D721Med (cell line): ENCODE data around the gene SLC26A6.

ENCODE experiments used
- DNase-seq: peaks from one replicate; pipeline ENCODE4 v3.0.0; 2011; ENCODE audit warnings: low spot score; ENCODE audit not compliant: insufficient read length
- FAIRE-seq: peaks from 2 replicates; lab custom pipeline; 2011; peaks lifted over from hg19 to GRCh38; lab: Jason Lieb, UNC
- TF ChIP-seq, protein P1 (sequence below): IDR thresholded peaks from 2 replicates; pipeline ENCODE4 v1.5.1; 2012; ENCODE audit warnings: mild to moderate bottlenecking, control low read depth; ENCODE audit not compliant: insufficient read depth; ENCODE audit errors: missing control alignments

SLC26A6 gene

DNA sequence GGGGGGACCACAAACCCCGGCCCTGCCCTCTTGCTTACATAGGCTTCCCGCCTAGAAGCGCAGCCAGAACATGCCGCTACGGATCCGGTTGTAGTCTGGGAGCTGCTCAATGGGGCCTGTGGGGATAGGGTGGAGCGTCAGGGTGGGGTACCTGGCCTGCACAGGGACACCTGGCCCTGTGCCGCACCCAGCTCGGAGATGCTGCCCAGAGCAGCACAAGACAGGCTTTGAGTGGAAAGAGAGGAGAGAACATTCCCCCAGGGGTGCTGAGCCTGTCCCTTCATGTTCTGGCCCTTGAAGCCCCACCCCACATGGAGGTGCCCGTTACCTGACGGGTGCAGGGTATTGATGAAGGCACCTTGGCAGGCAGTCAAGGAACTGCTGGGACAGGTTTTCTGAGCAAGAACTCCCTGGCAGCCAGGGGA is 36.2 kb downstream of the SLC26A6 start:
- DNase-seq (no peak), FAIRE-seq (no peak)
- TF ChIP-seq, protein P1, sequence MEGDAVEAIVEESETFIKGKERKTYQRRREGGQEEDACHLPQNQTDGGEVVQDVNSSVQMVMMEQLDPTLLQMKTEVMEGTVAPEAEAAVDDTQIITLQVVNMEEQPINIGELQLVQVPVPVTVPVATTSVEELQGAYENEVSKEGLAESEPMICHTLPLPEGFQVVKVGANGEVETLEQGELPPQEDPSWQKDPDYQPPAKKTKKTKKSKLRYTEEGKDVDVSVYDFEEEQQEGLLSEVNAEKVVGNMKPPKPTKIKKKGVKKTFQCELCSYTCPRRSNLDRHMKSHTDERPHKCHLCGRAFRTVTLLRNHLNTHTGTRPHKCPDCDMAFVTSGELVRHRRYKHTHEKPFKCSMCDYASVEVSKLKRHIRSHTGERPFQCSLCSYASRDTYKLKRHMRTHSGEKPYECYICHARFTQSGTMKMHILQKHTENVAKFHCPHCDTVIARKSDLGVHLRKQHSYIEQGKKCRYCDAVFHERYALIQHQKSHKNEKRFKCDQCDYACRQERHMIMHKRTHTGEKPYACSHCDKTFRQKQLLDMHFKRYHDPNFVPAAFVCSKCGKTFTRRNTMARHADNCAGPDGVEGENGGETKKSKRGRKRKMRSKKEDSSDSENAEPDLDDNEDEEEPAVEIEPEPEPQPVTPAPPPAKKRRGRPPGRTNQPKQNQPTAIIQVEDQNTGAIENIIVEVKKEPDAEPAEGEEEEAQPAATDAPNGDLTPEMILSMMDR: no peak

DNA sequence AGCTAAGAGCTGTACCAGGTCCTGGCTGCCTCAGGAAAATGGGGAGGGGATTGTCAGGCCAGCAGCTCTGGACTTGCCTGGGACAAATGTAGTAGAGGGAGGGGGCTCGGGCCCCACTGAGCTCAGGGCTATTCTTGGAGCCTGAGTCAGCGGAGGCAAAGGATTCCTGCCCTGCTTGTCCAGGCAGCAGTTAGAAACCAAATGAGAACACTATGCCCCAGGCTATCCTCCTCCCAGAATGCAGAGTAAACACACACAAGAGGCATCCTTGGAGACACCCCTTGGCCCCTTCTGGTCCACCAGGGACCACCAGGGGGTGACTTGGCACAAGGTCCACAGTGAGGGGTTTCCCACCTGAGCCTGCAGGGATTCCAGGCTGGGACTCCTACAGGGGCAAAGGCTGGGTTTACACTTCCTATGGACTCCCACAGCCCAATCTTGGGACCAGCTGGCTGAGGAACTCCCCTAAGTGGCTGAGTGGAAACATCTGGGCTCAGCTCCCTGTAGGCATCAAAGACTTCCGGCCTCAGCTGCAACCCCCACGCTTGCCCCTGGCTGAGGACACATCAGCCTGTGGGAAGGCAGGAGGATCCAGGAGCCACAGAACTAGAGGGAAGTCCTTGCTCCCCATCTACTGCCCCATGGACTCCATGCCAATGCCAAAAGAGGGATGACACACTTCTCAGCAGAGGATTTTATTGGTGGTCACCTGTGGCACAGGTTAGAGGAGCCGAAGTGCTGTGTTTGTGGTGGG is 36.8 kb downstream of the SLC26A6 start:
- TF ChIP-seq, protein P1: no peak
- DNase-seq (no peak), FAIRE-seq (no peak)

DNA sequence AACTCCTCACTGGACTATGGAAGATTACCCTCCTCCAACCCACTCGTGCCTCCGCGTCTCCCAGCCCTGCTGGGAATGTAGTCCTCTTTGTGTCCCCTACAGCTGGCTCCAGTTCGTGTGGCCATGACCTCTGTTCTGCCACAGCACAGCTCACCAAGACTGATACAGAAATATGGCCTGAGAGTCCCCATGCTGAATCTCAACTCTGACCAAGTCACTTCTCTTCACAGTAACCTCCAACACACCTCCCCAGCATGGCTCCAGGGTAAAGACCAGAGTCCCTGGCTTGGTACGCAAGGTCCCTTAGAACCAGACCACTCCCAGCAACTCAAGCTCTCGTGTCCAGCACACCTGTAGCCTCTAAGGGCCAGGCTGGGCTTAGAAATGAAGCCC is 37.9 kb downstream of the SLC26A6 start:
- DNase-seq: no peak
- TF ChIP-seq, protein P1: no peak
- no peak for FAIRE-seq

DNA sequence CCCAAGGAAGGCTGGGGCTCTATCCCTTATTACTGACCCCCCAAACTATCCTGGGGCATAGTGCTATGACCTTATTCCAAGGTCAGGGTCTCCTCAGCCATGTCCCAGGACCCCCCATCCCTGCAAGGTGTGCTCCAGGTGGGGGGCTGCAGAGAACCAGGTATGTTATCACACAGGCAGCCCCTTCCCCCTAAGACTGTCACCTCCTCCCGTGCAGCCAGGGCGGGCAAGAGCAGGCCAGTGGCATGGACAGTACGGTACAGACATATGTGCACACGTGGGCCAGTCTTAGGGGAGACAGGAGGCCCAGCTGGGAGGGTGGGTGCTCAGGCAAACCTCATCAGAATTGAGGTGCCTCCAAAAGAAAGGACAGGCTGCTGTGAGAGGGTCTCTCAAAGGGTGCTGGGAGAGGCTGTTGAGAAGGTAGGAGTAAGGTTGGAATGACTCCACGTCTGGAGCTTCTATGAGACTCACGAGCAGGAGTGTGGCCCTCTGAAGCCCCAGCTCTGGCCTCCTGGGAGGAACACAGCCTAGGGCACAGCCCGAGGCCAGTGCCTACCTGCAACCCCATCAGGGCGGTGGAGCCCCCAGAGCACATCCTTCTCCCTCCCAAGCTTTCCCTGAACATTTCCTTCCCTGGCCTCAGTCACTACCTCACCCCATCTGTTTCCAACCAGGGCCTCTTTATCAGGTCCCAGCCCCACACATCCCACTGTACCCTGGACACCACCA is 38.4 kb downstream of the SLC26A6 start:
- TF ChIP-seq, protein P1: no peak
- no peak for DNase-seq
- no peak for FAIRE-seq

DNA sequence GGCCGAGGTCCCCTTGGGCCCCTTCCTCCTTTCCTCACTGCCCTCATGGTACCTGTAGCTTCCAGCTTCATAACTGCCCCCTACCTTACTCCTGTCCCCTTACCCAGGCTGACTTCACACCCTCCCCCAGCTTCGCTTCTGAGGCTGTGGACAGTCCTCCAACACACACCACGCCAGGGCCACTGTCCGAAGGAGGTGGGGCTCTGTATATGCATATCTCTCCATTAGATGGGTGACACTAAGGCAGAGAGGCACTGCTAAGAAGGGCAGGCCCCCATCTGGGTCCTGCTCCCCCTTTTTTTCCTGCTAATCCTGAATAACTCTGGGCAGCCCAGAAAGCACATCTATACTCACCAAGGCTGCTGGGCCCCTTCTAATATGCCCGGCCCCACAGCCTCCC is 39.1 kb downstream of the SLC26A6 start:
- no peak for DNase-seq
- no peak for FAIRE-seq
- TF ChIP-seq, protein P1: no peak

DNA sequence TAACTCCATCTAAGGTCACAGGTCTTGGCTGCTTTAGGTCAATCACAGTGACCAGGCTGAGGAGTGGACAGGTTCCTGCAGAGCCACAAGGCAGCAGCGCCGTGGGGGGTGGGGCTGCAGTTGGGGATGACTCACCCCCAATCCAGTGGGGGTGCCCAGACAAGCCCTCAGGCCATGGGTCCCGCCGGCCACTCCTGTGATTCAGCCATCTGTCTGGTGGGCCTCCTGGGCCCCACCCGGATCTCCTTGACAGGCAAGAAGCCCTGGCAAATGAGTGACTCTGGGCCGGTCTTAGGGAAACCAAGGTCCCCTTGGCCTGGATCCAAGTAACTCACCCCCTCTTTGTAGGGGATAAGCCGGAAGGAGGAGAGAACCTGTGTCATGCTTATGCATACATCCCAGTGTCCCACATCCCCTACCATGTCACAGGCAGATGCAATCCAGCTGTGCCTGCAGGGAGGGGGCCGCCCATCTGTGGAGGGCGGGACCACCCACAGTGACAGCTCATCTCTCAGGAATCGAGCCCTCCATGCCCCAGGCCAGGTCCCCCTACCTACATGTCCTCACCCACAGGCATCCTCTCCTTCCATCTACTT is 39.6 kb downstream of the SLC26A6 start:
- TF ChIP-seq, protein P1: no peak
- DNase-seq (no peak), FAIRE-seq (no peak)
